H1 (cell line): Measurements from ENCODE around the gene PLEKHA1. TPM values are rescaled to one million over a fixed set of nuclear protein-coding genes. Genes with fewer than 3 reads are reported as not detected.

Experiments
- CTCF ChIA-PET: fragments of 300-600 bp; sonication (Branson Sonifier 250); formaldehyde crosslinking; loops from one replicate; lab custom pipeline; 2021; ENCODE audit not compliant: partially characterized antibody; lab: Charles Lee
- POLR2A ChIA-PET: fragments of 300-600 bp; sonication (Branson Sonifier 250); formaldehyde crosslinking; loops from one replicate; lab custom pipeline; 2021; ENCODE audit warnings: inconsistent platforms; ENCODE audit not compliant: partially characterized antibody; lab: Charles Lee
- DNase-seq, 2 experiments: peaks; one replicate each; pipeline versions ENCODE4 v3.0.0 to v3.0.0-alpha.2; 2010 to 2022; ENCODE audit warnings: low spot score in 2 of 2, low read depth in 1 of 2, mixed read lengths in 1 of 2
- FAIRE-seq: peaks from 2 replicates; lab custom pipeline; 2011; peaks lifted over from hg19 to GRCh38; lab: Jason Lieb, UNC
- H2AFZ ChIP-seq: 2 replicates; pipeline ENCODE4 v1.8.1; 2012; ENCODE audit warnings: low read length, inconsistent platforms
- H2AK5ac ChIP-seq: 2 replicates; pipeline ENCODE4 v1.6.1; 2013; ENCODE audit warnings: low read depth, low read length
- H2BK120ac ChIP-seq: replicated peaks from 2 replicates; pipeline ENCODE3; 2013; ENCODE audit warnings: low read depth, low read length, inconsistent platforms
- H2BK12ac ChIP-seq: 2 replicates; pipeline ENCODE4 v1.6.1; 2013; ENCODE audit warnings: low read depth, low read length
- H2BK15ac ChIP-seq: 2 replicates; pipeline ENCODE4 v1.6.1; 2013; ENCODE audit warnings: low read length
- H2BK20ac ChIP-seq: 2 replicates; pipeline ENCODE4 v1.6.1; 2013; ENCODE audit warnings: low read length
- H2BK5ac ChIP-seq: 2 replicates; pipeline ENCODE4 v1.6.1; 2013; ENCODE audit warnings: low read depth, low read length
- H3K14ac ChIP-seq: 2 replicates; pipeline ENCODE4 v1.6.1; 2013; ENCODE audit warnings: inconsistent platforms; ENCODE audit not compliant: insufficient read length
- H3K18ac ChIP-seq: 2 replicates; pipeline ENCODE4 v1.6.1; 2013; ENCODE audit warnings: low read length; ENCODE audit errors: extremely low read depth
- H3K23ac ChIP-seq: 2 replicates; pipeline ENCODE4 v1.6.1; 2013; ENCODE audit warnings: inconsistent platforms; ENCODE audit not compliant: insufficient read length
- H3K23me2 ChIP-seq: 2 replicates; pipeline ENCODE4 v1.6.1; 2013; ENCODE audit warnings: low read depth, low read length
- H3K27ac ChIP-seq: 2 replicates; pipeline ENCODE4 v1.6.1; 2011; ENCODE audit warnings: low read depth, low read length, inconsistent platforms
- H3K27me3 ChIP-seq, 4 experiments: replicated peaks in 1 of 4; 1 replicate in 1 of 4; 2 replicates in 3 of 4; pipeline versions ENCODE4 v1.6.1 to v1.8.1; 2011 to 2013; ENCODE audit warnings: low read length in 3 of 4, mild to moderate bottlenecking in 3 of 4, inconsistent platforms in 2 of 4, mixed read lengths in 2 of 4, moderate library complexity in 1 of 4; ENCODE audit not compliant: control insufficient read depth in 3 of 4, insufficient read depth in 3 of 4; ENCODE audit errors: extremely low read depth in 1 of 4
- H3K36me3 ChIP-seq, 4 experiments: 2 replicates each; pipeline versions ENCODE4 v1.6.1 to v1.8.1; 2011 to 2013; ENCODE audit warnings: mild to moderate bottlenecking in 4 of 4, low read length in 3 of 4, moderate library complexity in 2 of 4, control low read depth in 1 of 4, inconsistent platforms in 1 of 4; ENCODE audit not compliant: insufficient read depth in 4 of 4, control insufficient read depth in 2 of 4
- H3K4ac ChIP-seq: replicated peaks from 2 replicates; pipeline ENCODE3; 2013; ENCODE audit warnings: low read length, low read depth, mixed read lengths, inconsistent platforms; ENCODE audit not compliant: insufficient read length
- H3K4me1 ChIP-seq, 4 experiments: replicated peaks in 1 of 4; 1 replicate in 1 of 4; 2 replicates in 3 of 4; pipeline versions ENCODE4 v1.6.1 to v1.8.1; 2011 to 2013; ENCODE audit warnings: low read length in 3 of 4, inconsistent platforms in 2 of 4, mixed read lengths in 1 of 4; ENCODE audit not compliant: insufficient read depth in 4 of 4, control insufficient read depth in 3 of 4
- H3K4me2 ChIP-seq, 2 experiments: 2 replicates each; pipeline versions ENCODE4 v1.6.1 to v1.8.1; 2011 to 2013; ENCODE audit warnings: low read depth in 2 of 2, low read length in 2 of 2, control low read depth in 1 of 2, inconsistent platforms in 1 of 2, mild to moderate bottlenecking in 1 of 2; ENCODE audit not compliant: insufficient read depth in 1 of 2
- H3K4me3 ChIP-seq, 4 experiments: fragments of 200-600, 300-600 bp in 1 of 4; sonication (generic), shearing (Covaris generic), sonication (Bioruptor Twin) in 1 of 4; 2 replicates each; pipeline versions ENCODE4 v1.5.1 to v1.8.1; 2011 to 2016; ENCODE audit warnings: low read length in 4 of 4, low read depth in 3 of 4, control low read depth in 2 of 4, inconsistent platforms in 2 of 4, mild to moderate bottlenecking in 2 of 4, mixed read lengths in 1 of 4, moderate library complexity in 1 of 4; ENCODE audit not compliant: insufficient read depth in 2 of 4; ENCODE audit errors: extremely low read depth in 1 of 4
- H3K56ac ChIP-seq: replicated peaks from 2 replicates; pipeline ENCODE3; 2013; ENCODE audit warnings: low read depth, mild to moderate bottlenecking, mixed read lengths, low read length, inconsistent platforms; ENCODE audit not compliant: insufficient read length
- H3K79me1 ChIP-seq: 2 replicates; pipeline ENCODE4 v1.6.1; 2013; ENCODE audit warnings: low read depth, low read length, control low read depth
- H3K79me2 ChIP-seq, 2 experiments: 2 replicates each; pipeline versions ENCODE4 v1.6.1 to v1.8.1; 2012 to 2013; ENCODE audit warnings: low read length in 2 of 2, mild to moderate bottlenecking in 2 of 2, inconsistent platforms in 1 of 2; ENCODE audit not compliant: insufficient read depth in 2 of 2, control insufficient read depth in 1 of 2
- H3K9ac ChIP-seq, 4 experiments: replicated peaks in 1 of 4; 1 replicate in 1 of 4; 2 replicates in 3 of 4; pipeline versions ENCODE4 v1.6.1 to v1.8.1; 2011 to 2013; ENCODE audit warnings: low read depth in 3 of 4, low read length in 3 of 4, control low read depth in 2 of 4, mild to moderate bottlenecking in 2 of 4, moderate library complexity in 2 of 4, inconsistent platforms in 1 of 4; ENCODE audit errors: extremely low read depth in 1 of 4
- H3K9me3 ChIP-seq, 2 experiments: 2 replicates each; pipeline versions ENCODE4 v1.6.1 to v1.8.1; 2012 to 2013; ENCODE audit warnings: mild to moderate bottlenecking in 2 of 2, moderate library complexity in 2 of 2, control low read depth in 1 of 2, inconsistent platforms in 1 of 2, low read depth in 1 of 2, low read length in 1 of 2, mixed read lengths in 1 of 2; ENCODE audit not compliant: insufficient read depth in 2 of 2
- H4K20me1 ChIP-seq, 2 experiments: replicated peaks in 1 of 2; 2 replicates each; pipeline versions ENCODE3 to v1.8.1; 2011 to 2013; ENCODE audit warnings: inconsistent platforms in 2 of 2, low read length in 2 of 2, mild to moderate bottlenecking in 1 of 2; ENCODE audit not compliant: insufficient read depth in 2 of 2, control insufficient read depth in 1 of 2
- H4K5ac ChIP-seq: 2 replicates; pipeline ENCODE4 v1.6.1; 2013; ENCODE audit warnings: low read length, low read depth, mixed read lengths, inconsistent platforms; ENCODE audit not compliant: insufficient read length
- H4K8ac ChIP-seq: 2 replicates; pipeline ENCODE4 v1.8.0; 2013; ENCODE audit warnings: mild to moderate bottlenecking, moderate library complexity, low read length, inconsistent platforms; ENCODE audit not compliant: insufficient read depth; ENCODE audit errors: extremely low read depth
- H4K91ac ChIP-seq: replicated peaks from 2 replicates; pipeline ENCODE3; 2013; ENCODE audit warnings: low read length, mixed read lengths, inconsistent platforms; ENCODE audit not compliant: insufficient read length
- RFX5 ChIP-seq: IDR thresholded peaks from 2 replicates; pipeline ENCODE4 v1.6.1; 2011; ENCODE audit warnings: low read depth, low read length, improper control_type of control experiment, borderline replicate concordance
- TAF7 ChIP-seq: optimal IDR thresholded peaks from 2 replicates; pipeline ENCODE3; 2011; ENCODE audit warnings: low read depth, mild to moderate bottlenecking, inconsistent platforms, low read length, moderate library complexity, borderline replicate concordance
- WGBS, 2 experiments: shearing (Covaris generic) in 1 of 2; methylation state at CpG; one replicate each; pipeline versions ENCODE4 v1.1.6 to v1.1.7; 2013 to 2015; ENCODE audit warnings: low lambda C conversion rate in 2 of 2, mixed read lengths in 2 of 2, inconsistent platforms in 1 of 2, low coverage in 1 of 2, missing lambda C conversion rate in 1 of 2; ENCODE audit not compliant: insufficient replicate concordance in 2 of 2, insufficient coverage in 1 of 2, insufficient read length in 1 of 2; ENCODE audit errors: extremely low coverage in 1 of 2, missing lambda C conversion rate in 1 of 2; 5-methylcytosine and 5-hydroxymethylcytosine counted together
- polyA plus RNA-seq, 7 experiments: library from polyadenylated mRNA; depleted of rRNA in 3 of 7; stranded (reverse) in 5 of 7; unstranded in 2 of 7; fragments of >200 nt in 5 of 7; fragments of 200-250 nt in 2 of 7; gene quantifications; 1 replicate in 5 of 7; 2 replicates in 1 of 7; 4 replicates in 1 of 7; pipeline versions ENCODE4 v1.2.1 to v1.2.3, GENCODE V29; 2011 to 2013; ENCODE audit warnings: missing spikeins in 2 of 7, mixed read lengths in 2 of 7
- total RNA-seq: library from RNA; stranded (reverse); fragmentation: NEBNext Ultra II Directional; extraction: Animal tissue kit (Norgen Biotek cat#: 25700); gene quantifications from 2 replicates; pipeline ENCODE4 v1.2.1, GENCODE V29; 2021

Gene PLEKHA1
- total and polyA plus RNA-seq, 2 of the 8 experiments (the other 6 are each of a cell fraction or from before 2014, with no cell fraction given), result 15.6 to 39.7 TPM

DNA sequence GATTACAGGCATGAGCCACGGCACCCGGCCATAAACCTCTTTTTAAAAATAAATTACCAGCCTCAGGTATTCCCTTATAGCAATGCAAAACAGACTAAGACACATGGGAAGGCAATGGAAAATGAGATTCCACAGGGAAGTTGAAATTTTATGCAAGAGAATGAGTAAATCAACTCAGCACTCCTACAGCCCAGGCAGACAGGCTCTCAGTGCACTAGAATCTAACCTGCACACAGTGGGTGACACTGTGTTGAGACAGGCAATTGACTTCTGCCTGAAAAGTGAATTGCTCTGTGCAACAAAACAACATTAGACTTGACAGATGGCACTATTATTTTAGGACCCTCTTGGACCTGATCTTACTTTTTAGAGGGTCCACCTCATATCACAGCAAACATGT, 20.1 kb upstream of the PLEKHA1 start:
- Histone ChIP-seq H3K18ac (no peak overlapping the region), H3K27me3 (no peaks in the 10 kb centered on the region), H3K27ac (no peak overlapping the region), H3K9me3 (no peaks in the 10 kb centered on the region; a peak in 1 of 4 replicates), H2BK120ac (no peak overlapping the region), H2BK5ac (no peak overlapping the region), H3K56ac (no peak overlapping the region), H2BK20ac (no peak overlapping the region), H4K8ac (no peak overlapping the region), H3K4me2 (no peak overlapping the region), H3K36me3 (no peaks in the 10 kb centered on the region), H2BK12ac (no peak overlapping the region), H4K91ac (no peak overlapping the region), H3K14ac (no peak overlapping the region), H3K4me1 (no peaks in the 10 kb centered on the region), H3K4ac (no peak overlapping the region), H2AK5ac (no peak overlapping the region), H3K4me3 (no peak overlapping the region), H3K79me2 (no peaks in the 10 kb centered on the region), H2BK15ac (no peak overlapping the region), H3K23me2 (no peaks in the 10 kb centered on the region), H4K20me1 (no peaks in the 10 kb centered on the region), H4K5ac (no peak overlapping the region), H2AFZ (no peak overlapping the region), H3K23ac (no peak overlapping the region), H3K79me1 (no peaks in the 10 kb centered on the region), H3K9ac (no peak overlapping the region)
- WGBS, 2 experiments, result 100% methylated on average over 2 of the region's 2 CpGs; no CpG with 5 or more reads in 1 of the 2 experiments
- POLR2A ChIA-PET, result interaction anchor here (0.6 kb wide), 1 partner anchor 119 kb away, joined by 3 read pairs; no protein-coding TSS in a partner anchor
- TF ChIP-seq RFX5, result no peak
- no peak for TF ChIP-seq TAF7
- no peak for DNase-seq
- FAIRE-seq, result no peak
- CTCF ChIA-PET, result interaction anchor here (1.2 to 2.5 kb wide), 2 partner anchors 10 to 85 kb away, joined by 3 to 15 read pairs; no protein-coding TSS in a partner anchor
